NOMO-1 treated with dmso at 0.1 percent for 144 hours (cell line): Measurements from ENCODE around the gene PRKG1.

Experiments
- DNase-seq: peaks from one replicate; lab custom pipeline; 2025; ENCODE audit not compliant: unreplicated experiment; lab: John Stamatoyannopoulos, UW

The PRKG1 gene

GRCh38 chr10:52318822-52319464 lies 1244.7 kb downstream of the PRKG1 start:
- no peak for DNase-seq

GRCh38 chr10:52319926-52320325 lies 1245.6 kb downstream of the PRKG1 start:
- DNase-seq: no peak

GRCh38 chr10:52322323-52322722 lies 1248.0 kb downstream of the PRKG1 start:
- no peak for DNase-seq

- DNase-seq: no peak
Measured at GRCh38 chr10:52322936-52323335, 1248.6 kb downstream of the PRKG1 start.

- DNase-seq: no peak
Measured at GRCh38 chr10:52326382-52326781, 1252.1 kb downstream of the PRKG1 start.

- DNase-seq: no peak
Measured at GRCh38 chr10:52331638-52332364, 1257.5 kb downstream of the PRKG1 start.

GRCh38 chr10:52332815-52333214 lies 1258.5 kb downstream of the PRKG1 start:
- no peak for DNase-seq

- DNase-seq: no peak
Measured at GRCh38 chr10:52334595-52334994, 1260.3 kb downstream of the PRKG1 start.

GRCh38 chr10:52335665-52336064 lies 1261.4 kb downstream of the PRKG1 start:
- no peak for DNase-seq

GRCh38 chr10:52337225-52337624 lies 1262.9 kb downstream of the PRKG1 start:
- DNase-seq: no peak

- no peak for DNase-seq
Measured at GRCh38 chr10:52343439-52343838, 1269.2 kb downstream of the PRKG1 start.

GRCh38 chr10:52346394-52347326 lies 1272.4 kb downstream of the PRKG1 start:
- no peak for DNase-seq

GRCh38 chr10:52347327-52347667 lies 1273.0 kb downstream of the PRKG1 start:
- no peak for DNase-seq
